Measurements from ENCODE around the gene PHF20.
A peak's percentile ranks its signal among the peaks of the same experiment; 100 is the strongest.

The PHF20 gene

DNA sequence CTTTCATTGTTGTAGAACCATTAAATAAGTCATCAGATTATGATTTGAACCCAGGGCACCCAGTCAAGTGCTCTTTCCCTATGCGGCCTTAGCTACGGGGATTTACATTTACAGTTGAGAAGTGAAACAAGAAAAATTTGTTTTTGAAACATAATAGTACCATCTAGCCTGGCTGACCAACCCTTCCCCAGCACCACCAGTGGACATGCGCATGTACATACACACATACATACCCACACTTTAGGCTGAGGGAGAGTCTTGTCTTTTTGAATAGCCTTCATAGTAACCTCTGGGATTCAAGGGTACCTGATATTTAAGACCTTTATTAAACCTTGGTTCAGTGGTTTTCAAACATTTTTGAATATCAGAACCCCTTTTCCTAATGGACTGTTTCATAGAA, 148.7 kb downstream of the PHF20 start:
- DNase-seq (ENCODE audit: low spot score) = no peak
- TF ChIP-seq, protein P1, sequence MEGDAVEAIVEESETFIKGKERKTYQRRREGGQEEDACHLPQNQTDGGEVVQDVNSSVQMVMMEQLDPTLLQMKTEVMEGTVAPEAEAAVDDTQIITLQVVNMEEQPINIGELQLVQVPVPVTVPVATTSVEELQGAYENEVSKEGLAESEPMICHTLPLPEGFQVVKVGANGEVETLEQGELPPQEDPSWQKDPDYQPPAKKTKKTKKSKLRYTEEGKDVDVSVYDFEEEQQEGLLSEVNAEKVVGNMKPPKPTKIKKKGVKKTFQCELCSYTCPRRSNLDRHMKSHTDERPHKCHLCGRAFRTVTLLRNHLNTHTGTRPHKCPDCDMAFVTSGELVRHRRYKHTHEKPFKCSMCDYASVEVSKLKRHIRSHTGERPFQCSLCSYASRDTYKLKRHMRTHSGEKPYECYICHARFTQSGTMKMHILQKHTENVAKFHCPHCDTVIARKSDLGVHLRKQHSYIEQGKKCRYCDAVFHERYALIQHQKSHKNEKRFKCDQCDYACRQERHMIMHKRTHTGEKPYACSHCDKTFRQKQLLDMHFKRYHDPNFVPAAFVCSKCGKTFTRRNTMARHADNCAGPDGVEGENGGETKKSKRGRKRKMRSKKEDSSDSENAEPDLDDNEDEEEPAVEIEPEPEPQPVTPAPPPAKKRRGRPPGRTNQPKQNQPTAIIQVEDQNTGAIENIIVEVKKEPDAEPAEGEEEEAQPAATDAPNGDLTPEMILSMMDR (IDR thresholded peaks at IDR 0.05; ENCODE audit: extremely low read depth, missing control alignments) = no peak

DNA sequence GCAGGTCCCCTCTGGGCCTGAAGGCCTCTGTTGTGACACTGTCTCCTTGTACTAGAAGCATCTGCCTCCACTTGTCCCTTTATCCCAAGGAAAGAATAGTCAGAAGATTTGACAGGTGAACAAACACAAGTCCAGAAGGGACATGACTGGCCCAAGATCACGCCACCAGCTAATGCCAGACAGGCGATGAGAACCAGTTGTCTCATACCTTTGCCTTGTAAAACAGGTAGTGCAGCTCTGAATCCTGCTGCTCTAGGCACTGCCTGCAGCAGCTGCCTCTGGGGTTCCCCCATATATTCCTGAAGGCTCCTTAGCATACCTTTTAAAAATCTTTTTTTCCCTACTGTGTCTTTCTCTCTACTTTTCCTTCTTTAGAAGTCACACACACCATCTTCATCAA, 157.5 kb downstream of the PHF20 start:
- TF ChIP-seq, protein P1 (IDR thresholded peaks at IDR 0.05; ENCODE audit: extremely low read depth, missing control alignments) = no peak
- no peak for DNase-seq (ENCODE audit: low spot score)

DNA sequence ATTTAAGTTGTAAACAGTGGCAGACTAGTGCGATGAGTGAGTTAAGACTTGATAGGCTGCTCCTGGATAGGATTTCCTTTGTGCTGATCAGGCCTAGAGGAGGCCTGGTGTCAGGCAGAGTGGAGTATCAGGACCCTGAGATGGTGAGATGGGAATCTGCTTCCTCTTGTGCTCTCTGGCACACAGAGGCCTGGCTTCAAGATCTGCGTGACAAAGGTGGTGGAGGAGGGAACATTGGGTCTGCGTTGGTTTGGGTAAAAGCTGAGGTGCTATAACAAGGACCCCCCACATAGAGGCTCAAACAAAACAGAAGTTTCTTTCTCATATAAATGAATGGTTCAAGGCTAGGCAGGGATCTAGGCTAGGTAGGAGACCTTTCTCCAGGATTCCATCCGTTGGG, 162.2 kb downstream of the PHF20 start:
- TF ChIP-seq, protein P1 (IDR thresholded peaks at IDR 0.05; ENCODE audit: extremely low read depth, missing control alignments) = no peak
- no peak for DNase-seq (ENCODE audit: low spot score)

DNA sequence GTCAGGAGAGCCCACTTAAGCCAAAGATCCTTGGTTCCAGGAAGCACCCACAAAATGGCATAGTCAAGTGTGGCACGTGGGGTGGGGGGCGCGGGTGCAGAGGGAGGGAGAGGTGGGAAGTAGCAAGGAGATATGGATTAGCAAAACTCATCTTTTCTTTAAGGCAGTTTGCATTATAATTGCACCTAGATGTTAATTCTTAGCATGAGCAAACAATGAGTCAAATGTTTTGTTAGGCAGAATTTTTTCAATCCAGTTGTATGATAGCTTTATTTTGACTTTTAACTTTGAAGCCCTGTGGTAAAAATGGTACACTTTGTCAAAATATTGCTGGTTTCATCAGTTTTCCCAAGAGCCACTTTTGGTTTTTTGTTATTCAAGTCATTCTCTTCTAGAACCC, 167.4 kb downstream of the PHF20 start:
- no peak for DNase-seq (ENCODE audit: low spot score)
- TF ChIP-seq, protein P1 (IDR thresholded peaks at IDR 0.05; ENCODE audit: extremely low read depth, missing control alignments) = no peak

DNA sequence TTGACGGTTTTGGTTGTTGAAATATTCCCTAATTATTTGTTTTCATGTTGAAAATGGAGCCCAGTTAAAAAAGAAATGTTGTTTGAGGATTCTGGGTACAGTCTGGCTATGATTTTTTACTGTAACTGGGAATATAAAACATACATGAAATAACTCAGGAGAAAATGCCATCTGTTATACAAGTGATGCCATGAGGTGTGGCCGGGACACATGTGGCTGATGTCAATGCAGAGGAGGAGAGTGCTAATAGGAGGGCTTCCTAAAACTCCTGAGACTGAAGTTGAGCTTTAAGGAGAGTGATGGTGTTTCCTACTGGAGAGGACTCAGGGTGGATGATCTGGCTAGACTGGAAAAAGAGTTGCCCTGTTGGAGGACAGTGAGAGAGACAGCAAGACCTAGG, 169.8 kb downstream of the PHF20 start:
- TF ChIP-seq, protein P1 (IDR thresholded peaks at IDR 0.05; ENCODE audit: extremely low read depth, missing control alignments) = no peak
- no peak for DNase-seq (ENCODE audit: low spot score)

DNA sequence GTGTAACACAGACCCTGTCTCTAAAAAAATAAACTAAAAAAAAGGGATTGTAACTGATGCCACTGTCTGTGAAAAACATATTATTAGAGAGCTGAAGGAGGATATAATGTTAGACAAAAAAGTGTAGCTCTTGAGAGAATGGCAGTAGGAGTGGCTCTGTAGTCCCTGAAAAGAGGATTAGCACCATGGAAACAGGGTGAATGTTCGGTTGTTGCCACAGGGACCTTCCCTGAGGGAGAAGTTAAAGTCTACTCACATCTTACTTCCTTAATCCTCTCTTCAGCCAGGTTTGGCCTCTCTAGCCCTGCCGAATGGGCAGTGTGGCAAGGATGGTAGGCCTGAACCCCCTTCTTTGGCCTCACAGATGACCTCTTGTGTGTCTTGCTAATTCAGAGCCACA, 170.4 kb downstream of the PHF20 start:
- DNase-seq (ENCODE audit: low spot score) = no peak

DNA sequence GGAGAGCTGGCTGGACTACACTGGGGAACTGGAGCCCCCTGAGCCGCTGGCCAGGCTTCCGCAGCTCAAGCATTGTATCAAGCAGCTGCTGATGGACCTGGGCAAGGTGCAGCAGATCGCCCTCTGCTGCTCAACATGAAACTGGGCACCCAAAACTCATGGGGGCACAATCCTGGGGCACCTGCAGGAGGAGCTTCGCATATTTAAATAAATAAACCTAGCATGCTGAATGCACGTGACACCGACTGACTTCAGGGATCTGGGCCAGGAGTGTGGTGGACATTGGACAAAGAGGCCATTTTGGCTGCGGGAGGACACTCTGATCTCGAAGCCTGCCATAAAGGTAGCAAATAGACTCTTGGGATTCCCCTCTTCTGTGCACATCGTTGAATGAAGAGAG, 175.7 kb downstream of the PHF20 start:
- TF ChIP-seq, protein P1 (IDR thresholded peaks at IDR 0.05; ENCODE audit: extremely low read depth, missing control alignments) = peak; percentile 27
- DNase-seq (ENCODE audit: low spot score) = peak; percentile 20

More for the DNA sequence above, 170.4 kb downstream of the PHF20 start:
- TF ChIP-seq, protein P1 (IDR thresholded peaks at IDR 0.05; ENCODE audit: extremely low read depth, missing control alignments) = no peak

All from GM20000 (cell line).